Superior temporal gyrus (tissue), 1 donor: ENCODE measurements around the gene KANK4.

Experiments
- DNase-seq: peaks from one replicate; pipeline ENCODE4 v3.0.0-alpha.2; 2016; ENCODE audit errors: extremely low spot score

Gene KANK4

DNA sequence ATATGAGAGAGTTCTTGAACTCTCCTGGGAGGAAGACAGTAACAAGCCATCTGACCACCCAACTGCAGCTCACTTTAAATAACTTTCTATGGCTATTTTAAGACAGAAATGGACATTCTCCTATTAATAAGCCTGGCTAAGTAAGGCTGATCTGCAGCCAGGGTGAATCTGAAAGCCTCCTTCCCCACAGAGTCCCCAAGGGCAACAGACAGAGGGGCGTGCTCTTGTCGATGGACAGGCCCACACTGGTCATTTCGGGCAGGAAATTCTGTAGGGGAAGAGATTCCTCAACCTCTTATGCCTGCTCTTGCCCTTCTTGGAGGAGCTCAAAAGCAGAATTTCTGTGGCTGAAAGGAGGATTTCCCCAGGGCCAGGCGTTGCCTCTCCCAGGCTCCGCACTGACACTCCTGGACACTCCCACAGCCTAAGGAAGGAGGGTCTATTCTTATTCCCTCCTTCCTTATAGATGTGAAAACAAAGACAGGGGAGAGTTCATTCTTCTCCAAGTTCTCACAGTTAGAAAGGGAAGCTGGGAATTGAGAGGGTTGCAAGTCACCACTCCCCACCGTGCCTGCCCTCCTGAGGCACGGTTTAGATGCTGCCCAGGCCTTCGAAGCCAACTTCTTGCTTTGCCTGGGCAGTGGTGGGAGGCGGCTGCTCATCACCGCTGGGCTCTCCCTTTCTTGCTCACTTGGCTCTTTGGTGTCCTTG lies 17.9 kb upstream of the KANK4 start:
- DNase-seq: no peak

GRCh38 chr1:62336638-62336994 lies 17.4 kb upstream of the KANK4 start:
- no peak for DNase-seq

DNA sequence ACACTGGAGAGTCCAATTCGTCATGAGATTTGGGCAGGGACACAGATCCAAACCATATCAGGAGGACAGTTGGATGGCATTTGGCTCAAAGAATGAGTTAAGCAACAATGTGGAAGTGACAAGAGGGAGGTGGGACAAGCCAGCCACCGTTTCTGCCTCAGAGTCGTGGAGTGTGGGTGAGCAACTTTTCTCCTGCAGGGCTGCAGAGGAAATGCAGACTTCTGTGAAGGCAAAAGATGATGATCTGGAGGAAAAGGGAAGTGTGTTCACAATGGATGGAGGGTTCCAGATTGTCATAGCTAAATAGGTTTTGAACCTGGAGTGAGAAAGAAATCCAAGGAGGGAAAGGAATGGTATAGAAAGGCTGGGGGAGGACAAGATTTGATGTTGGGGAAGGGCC lies 16.4 kb upstream of the KANK4 start:
- no peak for DNase-seq

- DNase-seq: no peak
Measured at GRCh38 chr1:62334434-62334985, 15.3 kb upstream of the KANK4 start.

GRCh38 chr1:62333441-62333840 lies 14.2 kb upstream of the KANK4 start:
- no peak for DNase-seq

DNA sequence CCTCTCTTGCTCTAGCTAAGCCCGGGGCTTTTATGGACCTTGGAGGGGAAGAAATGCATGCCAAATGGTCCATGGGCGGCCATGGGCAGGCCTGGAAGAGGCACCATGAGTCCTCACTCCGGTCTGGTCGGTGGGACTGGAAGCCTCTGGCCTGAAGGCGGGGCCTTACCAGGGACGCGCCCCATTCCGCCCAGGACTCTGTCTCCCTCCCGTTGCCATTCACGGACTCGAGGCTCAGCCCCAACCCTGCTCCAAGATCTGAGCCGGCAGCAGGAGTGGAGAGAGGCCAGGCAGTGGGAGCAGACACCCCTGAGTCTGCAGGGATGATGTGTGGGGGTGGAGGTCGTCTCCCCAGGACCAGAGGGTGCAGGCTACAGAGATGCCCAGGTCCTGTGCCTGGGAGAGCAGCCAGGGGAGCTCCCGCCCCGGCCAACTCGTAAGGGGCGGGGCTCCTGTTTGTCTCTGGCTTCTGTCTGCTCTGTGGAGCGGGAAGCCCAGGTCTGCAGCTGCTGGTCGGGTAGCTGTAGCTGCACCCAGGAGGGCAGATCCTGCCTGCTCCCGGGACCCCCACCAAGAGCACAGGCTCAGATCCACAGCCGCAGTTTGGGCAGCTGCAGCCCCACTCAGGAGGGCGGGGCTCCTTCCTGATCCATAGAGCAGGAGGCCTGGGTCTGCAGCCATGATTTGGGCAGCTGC lies 8.3 kb upstream of the KANK4 start:
- no peak for DNase-seq

DNA sequence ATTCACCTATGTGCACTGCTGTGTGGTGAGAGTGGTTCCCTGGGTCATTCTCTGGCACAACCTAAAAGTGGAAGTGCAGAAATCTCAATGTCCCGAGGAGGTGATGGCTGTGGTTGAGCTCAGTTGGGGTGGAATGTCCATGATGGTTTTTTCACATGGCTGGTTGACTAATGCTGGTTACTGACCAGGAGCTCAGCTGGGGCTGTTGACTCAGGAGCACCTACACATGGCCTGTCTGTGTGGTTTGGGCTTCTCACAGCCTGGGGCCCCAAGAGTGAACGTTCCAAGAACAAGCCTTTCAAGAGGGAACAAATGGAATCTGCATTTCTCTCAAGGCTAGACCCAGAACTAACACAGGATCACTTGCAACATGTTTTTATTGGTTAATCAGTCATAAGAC lies 6.4 kb upstream of the KANK4 start:
- no peak for DNase-seq

- DNase-seq: no peak
Measured at GRCh38 chr1:62325081-62325480, 5.8 kb upstream of the KANK4 start.

DNA sequence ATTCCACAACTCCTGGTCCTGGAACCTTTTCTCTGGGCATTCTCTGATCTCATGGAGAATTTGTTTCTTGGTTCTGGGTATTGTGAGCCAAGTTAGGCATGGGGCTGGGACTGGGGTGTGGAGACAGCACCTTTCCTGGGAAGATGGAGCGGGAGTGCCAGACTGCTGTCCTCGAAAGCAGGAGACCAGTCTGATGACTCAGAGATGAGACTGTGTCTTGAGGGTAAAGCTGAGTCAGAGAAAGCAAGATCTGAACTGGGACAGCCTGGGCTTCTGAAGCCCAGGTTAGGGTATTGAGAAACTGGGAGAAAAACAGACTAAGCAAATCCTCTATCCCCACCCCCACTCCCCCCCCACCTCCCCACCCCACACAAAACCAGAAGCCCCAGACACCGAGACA lies 2.2 kb upstream of the KANK4 start:
- DNase-seq: no peak

GRCh38 chr1:62318320-62318755 lies 896 bp downstream of the KANK4 start:
- DNase-seq: no peak

- DNase-seq: no peak
Measured at GRCh38 chr1:62317021-62317768, 2.0 kb downstream of the KANK4 start.

DNA sequence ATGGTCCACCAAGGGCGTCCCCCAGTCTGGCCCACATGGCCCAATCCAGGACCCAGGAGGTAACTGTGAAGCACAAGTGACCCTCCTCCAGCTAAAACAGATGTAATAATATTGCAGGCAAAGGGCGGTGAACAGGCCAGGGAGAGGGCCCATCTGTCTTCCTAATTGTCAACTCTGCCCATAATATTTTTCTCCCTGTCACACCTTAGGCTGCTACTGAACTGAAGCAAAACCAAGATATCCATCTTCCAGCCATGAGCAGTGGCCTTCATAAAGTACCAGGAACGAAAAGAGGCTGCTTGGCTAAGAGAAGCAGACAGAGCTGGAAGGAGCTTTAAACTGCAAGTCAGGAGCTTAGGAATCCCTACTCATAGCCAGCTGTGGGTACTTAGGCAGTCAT lies 3.1 kb downstream of the KANK4 start:
- no peak for DNase-seq

- DNase-seq: no peak
Measured at GRCh38 chr1:62315387-62315786, 3.8 kb downstream of the KANK4 start.

DNA sequence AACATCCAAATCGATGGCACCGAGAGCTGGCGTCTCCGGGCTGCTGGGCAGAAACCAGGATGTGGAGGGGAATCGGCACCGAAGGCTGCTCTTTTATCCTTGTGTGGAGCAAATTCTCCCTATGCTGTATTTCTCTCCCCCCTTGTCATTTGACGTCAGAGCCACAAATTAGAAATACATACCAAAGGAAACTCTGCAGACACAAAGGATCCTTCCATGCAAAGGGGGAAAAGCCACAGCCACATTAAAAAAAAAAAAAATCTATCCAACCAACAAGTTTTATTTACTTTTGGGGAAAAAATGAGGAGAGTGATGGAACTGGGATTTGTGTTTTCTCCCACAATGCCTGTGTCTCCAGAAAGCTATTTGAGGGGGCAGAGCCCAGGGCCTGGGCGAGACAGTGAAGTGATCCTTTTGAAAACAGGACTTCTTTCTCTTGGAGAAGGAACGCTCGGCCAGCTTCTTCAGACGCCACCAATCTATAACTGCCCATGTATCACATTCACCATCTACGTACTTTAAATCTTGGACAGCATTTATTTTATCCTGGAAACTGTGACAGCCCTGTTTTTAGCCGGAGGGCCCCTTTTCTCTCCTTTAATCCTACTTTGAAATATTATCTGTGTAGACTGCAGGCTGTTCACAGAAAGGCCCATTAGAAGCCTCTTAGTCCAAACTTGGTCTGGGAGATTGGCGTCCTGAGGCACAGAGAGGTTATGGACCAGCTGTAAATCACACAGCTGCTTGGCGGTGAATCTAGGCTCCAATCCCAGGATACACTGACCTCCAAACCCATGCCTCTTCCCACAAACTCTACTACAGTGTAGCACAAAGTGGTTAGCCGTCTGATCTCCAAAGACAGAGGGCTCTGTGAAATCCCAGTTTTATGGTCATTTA lies 4.5 kb downstream of the KANK4 start:
- no peak for DNase-seq

DNA sequence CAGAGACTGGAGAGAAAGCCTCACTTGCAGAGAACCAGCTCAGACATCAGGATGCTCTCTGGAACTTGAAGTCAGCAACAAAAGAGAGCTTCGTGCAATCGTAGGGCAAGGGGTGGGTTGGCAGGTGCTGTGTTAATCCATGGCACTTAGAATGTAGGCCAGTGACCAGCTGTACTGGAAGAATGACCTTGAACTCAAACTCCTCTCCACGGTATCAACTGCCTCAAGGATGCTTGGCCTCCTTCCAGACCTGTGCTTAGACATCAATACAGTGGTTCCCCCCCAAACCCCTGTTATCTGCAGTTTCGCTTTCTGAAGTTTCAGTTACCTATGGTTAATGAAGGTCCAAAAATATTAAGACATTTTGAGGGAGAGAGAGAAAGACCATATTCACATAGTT lies 6.5 kb downstream of the KANK4 start:
- no peak for DNase-seq

- DNase-seq: no peak
Measured at GRCh38 chr1:62311473-62311943, 7.7 kb downstream of the KANK4 start.

- DNase-seq: no peak
Measured at GRCh38 chr1:62309906-62310305, 9.3 kb downstream of the KANK4 start.

- DNase-seq: no peak
Measured at GRCh38 chr1:62308606-62309005, 10.6 kb downstream of the KANK4 start.

DNA sequence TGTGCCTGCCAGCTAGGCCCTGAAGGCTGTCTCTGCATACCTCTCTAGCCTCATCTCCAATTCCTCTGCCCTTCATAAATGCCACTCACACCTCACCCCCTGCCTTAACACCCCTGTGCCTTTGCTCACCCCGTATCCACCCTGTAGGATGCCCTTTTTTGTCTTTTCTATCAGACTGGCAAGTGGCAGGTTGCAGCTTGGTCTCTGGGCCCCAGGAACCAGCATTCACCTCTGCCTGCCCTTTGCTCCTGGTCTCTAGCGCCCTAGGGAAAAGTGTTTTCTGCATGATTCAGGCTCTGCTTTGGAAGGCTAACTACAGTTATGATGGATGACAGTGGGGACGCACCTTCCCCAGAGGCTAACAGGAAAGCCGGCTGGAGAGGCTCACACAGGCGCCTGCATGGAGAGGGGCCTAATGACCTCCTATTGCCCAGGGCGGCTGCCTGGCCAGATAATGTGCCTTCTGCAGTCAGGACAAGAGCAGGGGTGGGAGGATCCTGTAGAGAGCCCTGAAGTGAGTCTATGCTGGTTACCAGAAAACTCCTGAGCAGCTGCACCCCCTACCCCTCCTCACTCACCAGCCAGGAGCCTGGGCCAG lies 11.2 kb downstream of the KANK4 start:
- no peak for DNase-seq

DNA sequence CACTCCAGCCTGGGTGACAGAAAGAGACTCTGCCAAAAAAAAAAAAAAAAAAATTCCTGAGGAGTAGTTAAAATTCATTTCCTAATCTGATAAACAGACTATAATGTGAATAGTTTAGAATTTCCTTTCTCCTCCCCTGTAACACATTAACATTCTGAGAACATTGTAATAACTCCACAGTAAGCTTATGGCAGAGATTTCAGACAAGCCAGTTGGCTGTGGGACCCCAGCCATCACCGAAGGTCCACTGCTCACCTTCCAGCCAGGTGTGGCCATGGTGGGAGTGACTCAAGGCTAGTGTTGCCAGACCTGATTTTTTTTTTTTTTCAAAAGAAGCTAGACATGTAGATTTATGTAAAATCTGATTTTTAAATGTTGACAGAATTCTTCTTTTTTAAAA lies 11.8 kb downstream of the KANK4 start:
- no peak for DNase-seq

- DNase-seq: no peak
Measured at GRCh38 chr1:62306065-62306464, 13.2 kb downstream of the KANK4 start.
